K562 (cell line): ENCODE results near the gene CCR8. TPM values are rescaled to one million over a fixed set of nuclear protein-coding genes. Genes with fewer than 3 reads are reported as not detected.

Source experiments
- ATAC-seq: fragments of 200-7000 bp; cut with Tn5 transposase; 3 replicates; pipeline ENCODE4 v1.9.1; 2020; ENCODE audit warnings: moderate library complexity
- BruUV-seq: library from RNA; stranded (reverse); fragments of 400-500 nt; replicated peaks from 2 replicates; lab custom pipeline; 2021; lab: Mats Ljungman, UMichigan
- CTCF ChIA-PET: fragments of 300-600 bp; formaldehyde crosslinking; extraction: SDS; loops from one replicate; lab custom pipeline; 2021; ENCODE audit warnings: low intra/inter-chr PET ratio; lab: Yijun Ruan, JAX
- POLR2A ChIA-PET: fragments of 300-600, 350-650 bp; sonication (Branson Sonifier 250); formaldehyde crosslinking; extraction: SDS; loops from one replicate; lab custom pipeline; 2021; ENCODE audit warnings: antibody characterized with exemption, inconsistent platforms; lab: Yijun Ruan, JAX
- DNase-seq, 4 experiments: peaks; one replicate each; pipeline versions ENCODE4 v3.0.0 to v3.0.0-alpha.2; 2011 to 2018; ENCODE audit warnings: low spot score in 3 of 4, mixed read lengths in 3 of 4; ENCODE audit errors: extremely low read depth in 1 of 4
- FAIRE-seq: peaks from 2 replicates; lab custom pipeline; 2011; peaks lifted over from hg19 to GRCh38; lab: Jason Lieb, UNC
- H2AFZ ChIP-seq: 2 replicates; pipeline ENCODE4 v1.6.0; 2011; ENCODE audit warnings: low read depth, low read length, control low read depth, inconsistent platforms
- H3K27ac ChIP-seq: fragments of 200-600 bp; 3 replicates; pipeline ENCODE4 v1.8.0; 2011; ENCODE audit warnings: low read depth, mild to moderate bottlenecking, control low read depth, inconsistent platforms, low read length, moderate library complexity, mixed read lengths; ENCODE audit errors: extremely low read depth
- H3K27me3 ChIP-seq, 2 experiments: fragments of 300-600 bp in 1 of 2; 2 replicates in 1 of 2; 3 replicates in 1 of 2; pipeline versions ENCODE4 v1.6.0 to v1.8.0; 2011; ENCODE audit warnings: inconsistent platforms in 2 of 2, low read length in 2 of 2, mild to moderate bottlenecking in 1 of 2, mixed read lengths in 1 of 2, moderate library complexity in 1 of 2; ENCODE audit not compliant: control insufficient read depth in 2 of 2, insufficient read depth in 2 of 2
- H3K36me3 ChIP-seq: fragments of 300-600 bp; 3 replicates; pipeline ENCODE4 v1.8.0; 2011; ENCODE audit warnings: mild to moderate bottlenecking, low read length, inconsistent platforms; ENCODE audit not compliant: control insufficient read depth, insufficient read depth
- H3K4me1 ChIP-seq, 2 experiments: fragments of 200-600 bp in 1 of 2; replicated peaks in 1 of 2; 2 replicates in 1 of 2; 3 replicates in 1 of 2; pipeline versions ENCODE4 v1.5.1 to v1.8.0; 2011; ENCODE audit warnings: inconsistent platforms in 2 of 2, low read length in 2 of 2, mild to moderate bottlenecking in 1 of 2, mixed read lengths in 1 of 2, moderate library complexity in 1 of 2; ENCODE audit not compliant: control insufficient read depth in 2 of 2, insufficient read depth in 2 of 2
- H3K4me2 ChIP-seq: 2 replicates; pipeline ENCODE4 v1.6.1; 2011; ENCODE audit warnings: low read length, control low read depth, inconsistent platforms, mixed read lengths; ENCODE audit not compliant: insufficient read depth
- H3K4me3 ChIP-seq: fragments of 200-600 bp; sonication (generic), shearing (Covaris generic); 2 replicates; pipeline ENCODE4 v1.5.1; 2016; ENCODE audit warnings: control low read depth, inconsistent platforms
- H3K79me2 ChIP-seq: fragments of 200-600 bp; 3 replicates; pipeline ENCODE4 v1.8.0; 2011; ENCODE audit warnings: low read length, inconsistent platforms; ENCODE audit not compliant: control insufficient read depth, insufficient read depth
- H3K9ac ChIP-seq, 2 experiments: 2 replicates each; pipeline versions ENCODE4 v1.6.0 to v1.6.1; 2011; ENCODE audit warnings: low read depth in 2 of 2, low read length in 2 of 2, control low read depth in 1 of 2, inconsistent platforms in 1 of 2, mild to moderate bottlenecking in 1 of 2, mixed read lengths in 1 of 2; ENCODE audit not compliant: insufficient read depth in 1 of 2
- H3K9me1 ChIP-seq: one replicate; pipeline ENCODE4 v1.6.0; 2011; ENCODE audit warnings: inconsistent platforms, mild to moderate bottlenecking, low read length, moderate library complexity; ENCODE audit not compliant: control insufficient read depth, insufficient read depth
- H3K9me3 ChIP-seq: replicated peaks from 2 replicates; pipeline ENCODE4 v1.5.1; 2011; ENCODE audit warnings: low read depth, low read length, inconsistent platforms; ENCODE audit not compliant: control insufficient read depth, insufficient read depth
- H4K20me1 ChIP-seq: replicated peaks from 2 replicates; pipeline ENCODE4 v1.6.1; 2011; ENCODE audit warnings: low read length, inconsistent platforms, mixed read lengths; ENCODE audit not compliant: control insufficient read depth, insufficient read depth
- ARID2 ChIP-seq: fragments of 450-650 bp; IDR thresholded peaks from 2 replicates; pipeline ENCODE4 v1.6.1; 2017; ENCODE audit warnings: antibody characterized with exemption, mild to moderate bottlenecking
- ELF1 ChIP-seq: fragments of 200-800 bp; sonication (Bioruptor generic); IDR thresholded peaks from 2 replicates; pipeline ENCODE4 v1.6.1; 2016; ENCODE audit warnings: missing genetic modification characterization, missing compliant biosample characterization
- FOXA3 ChIP-seq, 2 experiments: fragments of 450-650 bp in 1 of 2; sonication (generic) in 1 of 2; formaldehyde crosslinking; IDR thresholded peaks in 1 of 2; conservative IDR thresholded peaks in 1 of 2; 2 replicates each; pipeline versions ENCODE4 v1.4.0 to v1.8.0; 2020 to 2022; ENCODE audit warnings: mild to moderate bottlenecking in 2 of 2, missing genetic modification reagents in 1 of 2
- GABPA ChIP-seq: fragments of 200-800 bp; sonication (Bioruptor generic); conservative IDR thresholded peaks from 2 replicates; pipeline ENCODE4 v1.6.1; 2016; ENCODE audit warnings: low read depth, missing genetic modification characterization, missing compliant biosample characterization
- MAZ ChIP-seq, 2 experiments: fragments of 450-650 bp in 1 of 2; sonication (generic) in 1 of 2; formaldehyde crosslinking; IDR thresholded peaks in 1 of 2; conservative IDR thresholded peaks in 1 of 2; 2 replicates each; pipeline versions ENCODE4 v1.4.0 to v1.5.0; 2020; ENCODE audit warnings: mild to moderate bottlenecking in 1 of 2, missing genetic modification reagents in 1 of 2
- SPI1 ChIP-seq: IDR thresholded peaks from 2 replicates; pipeline ENCODE4 v1.6.1; 2011; ENCODE audit warnings: low read depth, low read length, control low read depth, borderline replicate concordance
- ZBTB11 ChIP-seq, 3 experiments: fragments of 200-800 bp in 1 of 3; fragments of 250-450 bp in 1 of 3; fragments of 450-650 bp in 1 of 3; sonication (Bioruptor Pico) in 1 of 3; sonication (Bioruptor generic) in 1 of 3; formaldehyde crosslinking in 1 of 3; IDR thresholded peaks; 2 replicates each; pipeline versions ENCODE4 v1.6.1 to v1.8.0; 2016 to 2022; ENCODE audit warnings: mild to moderate bottlenecking in 2 of 3, missing genetic modification characterization in 2 of 3, missing compliant biosample characterization in 1 of 3, moderate library complexity in 1 of 3
- ZNF639 ChIP-seq, 2 experiments: fragments of 200-800 bp in 1 of 2; sonication (Bioruptor generic) in 1 of 2; sonication (generic) in 1 of 2; formaldehyde crosslinking in 1 of 2; IDR thresholded peaks in 1 of 2; conservative IDR thresholded peaks in 1 of 2; 2 replicates each; pipeline versions ENCODE4 v1.5.0 to v1.6.1; 2016 to 2020; ENCODE audit warnings: missing compliant biosample characterization in 1 of 2, missing genetic modification characterization in 1 of 2, missing genetic modification reagents in 1 of 2
- ZNF740 ChIP-seq, 3 experiments: fragments of 200-800 bp in 1 of 3; sonication (Bioruptor generic) in 1 of 3; sonication (generic) in 1 of 3; formaldehyde crosslinking in 1 of 3; IDR thresholded peaks; 2 replicates each; pipeline versions ENCODE4 v1.6.1 to v1.8.0; 2016 to 2022; ENCODE audit warnings: mild to moderate bottlenecking in 2 of 3, missing compliant biosample characterization in 2 of 3, missing genetic modification characterization in 2 of 3, missing genetic modification reagents in 1 of 3
- WGBS: fragments of 100-300 bp; shearing (Covaris generic); methylation state at CpG from one replicate; pipeline ENCODE4 v1.1.6; 2016; ENCODE audit warnings: low coverage, mixed read lengths; ENCODE audit not compliant: insufficient coverage; ENCODE audit errors: missing lambda C conversion rate; 5-methylcytosine and 5-hydroxymethylcytosine counted together
- in situ Hi-C: fragments of 300-500 bp; cut with MboI; formaldehyde crosslinking; loops from 4 replicates; pipeline ENCODE4 v1.15.0; 2018; ENCODE audit warnings: inconsistent platforms, mixed read lengths
- intact Hi-C: fragments of 100-400 bp; cut with micrococcal nuclease; formaldehyde crosslinking; loops from 2 replicates; pipeline ENCODE4 v1.14.2; 2022
- polyA plus RNA-seq, 8 experiments: library from polyadenylated mRNA; depleted of rRNA in 4 of 8; stranded (reverse) in 5 of 8; unstranded in 3 of 8; fragments of >200 nt; fragmentation: Nextera tagmentation in 2 of 8; fragmentation: Illumina TruSeq in 1 of 8; extraction: Ambion mirVana in 2 of 8; extraction: Trizol in 1 of 8; gene quantifications; 2 replicates each; pipeline versions ENCODE4 v1.2.1 to v1.2.3, GENCODE V29; 2011 to 2014; ENCODE audit warnings: inconsistent platforms in 1 of 8, missing spikeins in 1 of 8
- total RNA-seq, 7 experiments: library from RNA; depleted of rRNA in 6 of 7; stranded (reverse); fragments of >200 nt in 6 of 7; fragmentation: Illumina TruSeq in 2 of 7; extraction: Trizol in 2 of 7; gene quantifications; 2 replicates each; pipeline versions ENCODE4 v1.2.1 to v1.2.3, GENCODE V29; 2011 to 2021; ENCODE audit warnings: low replicate concordance in 1 of 7

CCR8 gene
- total and polyA plus RNA-seq, 9 of the 15 experiments (the other 6 are each of a cell fraction or from before 2014, with no cell fraction given): not detected

- peak in 1 of 2 experiments; percentile 54; a peak in 1 of 4 replicates for TF ChIP-seq FOXA3 (CRISPR knock-in tag; conservative IDR thresholded peaks at IDR 0.05 in 1 of 2, IDR thresholded peaks at IDR 0.05 in 1 of 2)
- TF ChIP-seq, all 486 proteins: peak for 1
These were observed 6.6 kb upstream of the CCR8 start (continued) for GRCh38 chr3:39322936-39323335.

GRCh38 chr3:39323494-39323893 lies 6.0 kb upstream of the CCR8 start:
- TF ChIP-seq GABPA: 0 out of 2 replicates have a peak, but pooled peaks have one; percentile 40
- TF ChIP-seq ELF1 (tag): peak; percentile 39; the same call in 1 of the 2 replicates
- TF ChIP-seq ARID2: no peak
- peak; percentile 91 for TF ChIP-seq SPI1
- TF ChIP-seq ZNF740 (CRISPR knock-in tag; IDR thresholded peaks at IDR 0.05): no peak
- TF ChIP-seq ZNF740 (tag; IDR thresholded peaks at IDR 0.05): 0 out of 4 replicates have a peak, but pooled peaks of 1 of the 2 experiments have one; percentile 13
- peak in 1 of 2 experiments; percentile 29; a peak in 1 of 4 replicates for TF ChIP-seq ZNF639 (CRISPR knock-in tag; conservative IDR thresholded peaks at IDR 0.05 in 1 of 2, IDR thresholded peaks at IDR 0.05 in 1 of 2)
- TF ChIP-seq MAZ (CRISPR knock-in tag; conservative IDR thresholded peaks at IDR 0.05 in 1 of 2, IDR thresholded peaks at IDR 0.05 in 1 of 2): no peak
- TF ChIP-seq ZBTB11 (CRISPR knock-in tag; IDR thresholded peaks at IDR 0.05): 0 out of 6 replicates have a peak, but pooled peaks of 1 of the 3 experiments have one; percentile 49
- TF ChIP-seq, all 486 proteins: peak for 6
- no peak for DNase-seq
- H3K36me3 ChIP-seq: no peaks in the 10 kb centered on the region
- FAIRE-seq: no peak
- H3K9me1 ChIP-seq: no peaks in the 10 kb centered on the region
- H3K27me3 ChIP-seq: 0 out of 5 replicates have a peak, but pooled peaks cover 0 to 3% of the 10 kb centered on the region in 2 experiments
- ChIA-PET CTCF (no interaction called here), POLR2A (interaction anchor here (0.9 kb wide), 1 partner anchor 12 kb away, joined by 3 read pairs; no protein-coding TSS in a partner anchor)
- no peaks in the 10 kb centered on the region for H3K79me2 ChIP-seq
- H3K9me3 ChIP-seq: no peaks in the 10 kb centered on the region
- WGBS: 10% methylated on average over 2 of the region's 2 CpGs
- H2AFZ ChIP-seq: peak overlapping the region; percentile 54; the same call in 1 of the 2 replicates
- BruUV-seq: no TSS peak
- intact Hi-C loops: no loop called here
- H4K20me1 ChIP-seq: no peaks in the 10 kb centered on the region
- no peak overlapping the region for H3K4me3 ChIP-seq
- H3K4me2 ChIP-seq: peak overlapping the region; percentile 23; the same call in 1 of the 2 replicates
- peaks cover 0 to 20% of the 10 kb centered on the region in 2 experiments; a peak in 3 of 5 replicates for H3K4me1 ChIP-seq
- in situ Hi-C loops: no loop called here
- ATAC-seq: peak; percentile 27; the same call in 2 of the 3 replicates
- no peak overlapping the region for H3K9ac ChIP-seq
- no peak overlapping the region for H3K27ac ChIP-seq
